Epidermal melanocyte (primary cell): ENCODE data around the gene SLC25A24.
A peak's percentile ranks its signal among the peaks of the same experiment; 100 is the strongest.
"Not testable (repeated sequence)": the region's sequence is repeated elsewhere in the genome, so short reads cannot be mapped to it uniquely, and the experiment has no call there.

Experiments
- DNase-seq: peaks from one replicate; pipeline ENCODE4 v3.0.0; 2011; ENCODE audit warnings: low spot score; ENCODE audit not compliant: insufficient read length

Gene SLC25A24

GRCh38 chr1:108199781-108200686 lies at the start of gene SLC25A24:
SLC25A24 (minus strand) TSS chr1:108200343; CDS start chr1:108200138, 205 bp downstream.
- DNase-seq, result peak; percentile 76

GRCh38 chr1:108243976-108244375 lies 43.8 kb upstream of the SLC25A24 start, which contains the start of gene NBPF4:
NBPF4 (minus strand) TSS chr1:108244076; CDS start chr1:108243761, 315 bp downstream.
- DNase-seq, result not testable (repeated sequence)

- not testable (repeated sequence) for DNase-seq
Observed at GRCh38 chr1:108239426-108239825, 39.3 kb upstream of the SLC25A24 start.

GRCh38 chr1:108235308-108235707 lies 35.2 kb upstream of the SLC25A24 start:
- not testable (repeated sequence) for DNase-seq

GRCh38 chr1:108232183-108232582 lies 32.0 kb upstream of the SLC25A24 start:
- not testable (repeated sequence) for DNase-seq

GRCh38 chr1:108229976-108230375 lies 29.8 kb upstream of the SLC25A24 start:
- DNase-seq, result not testable (repeated sequence)

- not testable (repeated sequence) for DNase-seq
Observed at GRCh38 chr1:108227772-108228171, 27.6 kb upstream of the SLC25A24 start.

GRCh38 chr1:108226855-108227254 lies 26.7 kb upstream of the SLC25A24 start:
- DNase-seq, result not testable (repeated sequence)

- not testable (repeated sequence) for DNase-seq
Observed at GRCh38 chr1:108223226-108223625, 23.1 kb upstream of the SLC25A24 start.

GRCh38 chr1:108217515-108218174 lies 17.5 kb upstream of the SLC25A24 start:
- DNase-seq, result not testable (repeated sequence)

- not testable (repeated sequence) for DNase-seq
Observed at GRCh38 chr1:108217007-108217406, 16.9 kb upstream of the SLC25A24 start.

- DNase-seq, result not testable (repeated sequence)
Observed at GRCh38 chr1:108216028-108216890, 16.1 kb upstream of the SLC25A24 start.

GRCh38 chr1:108214641-108215465 lies 14.7 kb upstream of the SLC25A24 start:
- DNase-seq, result not testable (repeated sequence)

- DNase-seq, result no peak
Observed at GRCh38 chr1:108211014-108211413, 10.9 kb upstream of the SLC25A24 start.

- DNase-seq, result no peak
Observed at GRCh38 chr1:108209456-108210108, 9.4 kb upstream of the SLC25A24 start.

- DNase-seq, result no peak
Observed at GRCh38 chr1:108208724-108209446, 8.7 kb upstream of the SLC25A24 start.

- not testable (repeated sequence) for DNase-seq
Observed at GRCh38 chr1:108203582-108203981, 3.4 kb upstream of the SLC25A24 start.

GRCh38 chr1:108201687-108202086 lies 1.5 kb upstream of the SLC25A24 start:
- DNase-seq, result no peak

- DNase-seq, result peak; percentile 59
Observed at GRCh38 chr1:108200687-108201051, 526 bp upstream of the SLC25A24 start.
